K562 (cell line): ENCODE results near the gene NECTIN4.

Experiments
- ATF3 ChIP-seq, 2 experiments: fragments of 450-650 bp in 1 of 2; sonication (generic) in 1 of 2; formaldehyde crosslinking in 1 of 2; IDR thresholded peaks in 1 of 2; conservative IDR thresholded peaks in 1 of 2; 2 replicates each; pipeline versions ENCODE4 v1.6.1 to v1.8.1; 2016 to 2023; ENCODE audit warnings: mild to moderate bottlenecking in 2 of 2, moderate library complexity in 2 of 2, inconsistent platforms in 1 of 2, missing genetic modification reagents in 1 of 2
- CEBPG ChIP-seq, 3 experiments: fragments of 200-800 bp in 1 of 3; sonication (Bioruptor generic) in 1 of 3; sonication (generic) in 1 of 3; formaldehyde crosslinking in 1 of 3; IDR thresholded peaks in 2 of 3; conservative IDR thresholded peaks in 1 of 3; 2 replicates each; pipeline versions ENCODE4 v1.6.1 to v1.8.0; 2016 to 2022; ENCODE audit warnings: missing compliant biosample characterization in 2 of 3, missing genetic modification characterization in 2 of 3, mild to moderate bottlenecking in 1 of 3, missing genetic modification reagents in 1 of 3
- CTCF ChIP-seq, 3 experiments: IDR thresholded peaks in 2 of 3; conservative IDR thresholded peaks in 1 of 3; 2 replicates each; pipeline ENCODE4 v1.5.1; 2011 to 2012; ENCODE audit warnings: low read length in 3 of 3, mild to moderate bottlenecking in 3 of 3, control low read depth in 2 of 3, improper control_type of control experiment in 1 of 3, inconsistent platforms in 1 of 3, low read depth in 1 of 3, mixed read lengths in 1 of 3, moderate library complexity in 1 of 3; ENCODE audit not compliant: insufficient read depth in 2 of 3
- ELF2 ChIP-seq: fragments of 250-450 bp; sonication (Bioruptor Pico); IDR thresholded peaks from 2 replicates; pipeline ENCODE4 v1.5.0; 2021; ENCODE audit warnings: mild to moderate bottlenecking
- EZH2 ChIP-seq: IDR thresholded peaks from 2 replicates; pipeline ENCODE4 v1.6.1; 2012; ENCODE audit warnings: low read depth, mild to moderate bottlenecking, inconsistent platforms, low read length, borderline replicate concordance
- GABPB1 ChIP-seq: sonication (generic); formaldehyde crosslinking; IDR thresholded peaks from 2 replicates; pipeline ENCODE4 v1.8.0; 2022; ENCODE audit warnings: mild to moderate bottlenecking, missing genetic modification reagents
- HNRNPH1 ChIP-seq: fragments of 200-400 bp; formaldehyde crosslinking; optimal IDR thresholded peaks from 2 replicates; pipeline ENCODE3; 2017; ENCODE audit warnings: low read depth, mild to moderate bottlenecking, low read length, moderate library complexity
- JUNB ChIP-seq: fragments of 450-650 bp; formaldehyde crosslinking; conservative IDR thresholded peaks from 2 replicates; pipeline ENCODE4 v1.4.0; 2020; ENCODE audit warnings: mild to moderate bottlenecking
- MAFG ChIP-seq: fragments of 450-650 bp; conservative IDR thresholded peaks from 2 replicates; pipeline ENCODE4 v1.6.1; 2016; ENCODE audit warnings: missing genetic modification characterization, missing compliant biosample characterization
- RFX5 ChIP-seq: IDR thresholded peaks from 2 replicates; pipeline ENCODE4 v1.6.1; 2011; ENCODE audit warnings: low read depth, mild to moderate bottlenecking, improper control_type of control experiment, low read length
- RFX7 ChIP-seq: fragments of 250-450 bp; sonication (Bioruptor Pico); IDR thresholded peaks from 2 replicates; pipeline ENCODE4 v1.5.1; 2021; ENCODE audit warnings: mild to moderate bottlenecking
- SIN3B ChIP-seq: fragments of 450-650 bp; IDR thresholded peaks from 2 replicates; pipeline ENCODE4 v1.6.1; 2017; ENCODE audit warnings: low read depth, mild to moderate bottlenecking, moderate library complexity
- TEAD2 ChIP-seq: fragments of 450-650 bp; IDR thresholded peaks from 2 replicates; pipeline ENCODE4 v1.6.1; 2016; ENCODE audit warnings: missing genetic modification characterization, control low read depth, missing compliant biosample characterization
- ZBTB1 ChIP-seq: sonication (generic); formaldehyde crosslinking; IDR thresholded peaks from 2 replicates; pipeline ENCODE4 v1.8.1; 2023; ENCODE audit warnings: missing genetic modification reagents, low read depth, mild to moderate bottlenecking, borderline replicate concordance

- TF ChIP-seq CEBPG (CRISPR knock-in tag; IDR thresholded peaks at IDR 0.05), result peak; percentile 85
- peak in 1 of 2 experiments; percentile 33; a peak in 1 of 4 replicates for TF ChIP-seq CEBPG (tag; conservative IDR thresholded peaks at IDR 0.05 in 1 of 2, IDR thresholded peaks at IDR 0.05 in 1 of 2)
- no peak for TF ChIP-seq RFX5
- peak; percentile 91 for TF ChIP-seq ATF3 (IDR thresholded peaks at IDR 0.05)
- no peak for TF ChIP-seq ATF3 (CRISPR knock-in tag; conservative IDR thresholded peaks at IDR 0.05)
- no peak for TF ChIP-seq CTCF (IDR thresholded peaks at IDR 0.05 in 2 of 3, conservative IDR thresholded peaks at IDR 0.05 in 1 of 3; ENCODE audit: insufficient read depth in 2 of 3, low read depth in 1 of 3, low read length in 3 of 3)
- no peak for TF ChIP-seq SIN3B
- no peak for TF ChIP-seq ZBTB1 (CRISPR knock-in tag)
- TF ChIP-seq EZH2, result no peak
- no peak for TF ChIP-seq TEAD2 (tag)
- no peak for TF ChIP-seq MAFG
- no peak for TF ChIP-seq HNRNPH1
- no peak for TF ChIP-seq GABPB1 (CRISPR knock-in tag)
- no peak for TF ChIP-seq ELF2
- no peak for TF ChIP-seq JUNB (CRISPR knock-in tag)
- TF ChIP-seq RFX7 (CRISPR knock-in tag), result no peak
Observed at GRCh38 chr1:161033751-161034150, 55.6 kb downstream of the NECTIN4 start.
